HUES6 (cell line): Measurements from ENCODE around the gene CD22.

Experiments
- H3K27ac ChIP-seq: 2 replicates; pipeline ENCODE4 v1.7.0; 2013; ENCODE audit warnings: low read depth, mild to moderate bottlenecking, low read length, inconsistent platforms
- H3K27me3 ChIP-seq: 2 replicates; pipeline ENCODE4 v1.6.1; 2013; ENCODE audit warnings: low read length; ENCODE audit not compliant: control insufficient read depth, insufficient read depth
- H3K36me3 ChIP-seq: 2 replicates; pipeline ENCODE4 v1.6.1; 2013; ENCODE audit warnings: low read length; ENCODE audit not compliant: control insufficient read depth, insufficient read depth
- H3K4me1 ChIP-seq: 2 replicates; pipeline ENCODE4 v1.6.1; 2013; ENCODE audit warnings: low read length; ENCODE audit not compliant: control insufficient read depth, insufficient read depth
- H3K4me3 ChIP-seq: 2 replicates; pipeline ENCODE4 v1.5.1; 2013; ENCODE audit warnings: low read depth, low read length
- H3K9ac ChIP-seq: one replicate; pipeline ENCODE4 v1.6.1; 2013; ENCODE audit warnings: mild to moderate bottlenecking, low read length
- H3K9me3 ChIP-seq: 2 replicates; pipeline ENCODE4 v1.6.1; 2013; ENCODE audit warnings: low read depth, low read length; ENCODE audit not compliant: control insufficient read depth, insufficient read depth

CD22 gene

DNA sequence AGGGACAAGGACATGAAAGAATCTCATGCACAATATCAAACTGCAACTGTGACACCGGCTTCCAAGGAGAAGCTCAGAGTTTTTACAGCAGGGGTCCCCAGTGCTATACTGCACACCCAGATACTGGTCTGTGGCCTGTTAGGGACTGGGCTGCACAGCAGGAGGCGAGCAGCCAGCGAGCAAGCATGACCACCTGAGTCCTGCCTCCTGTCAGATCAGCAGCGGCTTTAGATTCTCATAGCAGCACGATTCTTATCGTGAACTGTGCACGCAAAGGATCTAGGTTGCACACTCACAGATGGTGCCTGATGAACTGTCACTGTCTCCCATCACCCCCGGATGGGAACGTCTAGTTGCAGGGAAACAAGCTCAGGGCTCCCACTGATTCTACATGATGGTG lies 13.1 kb upstream of the CD22 start:
- H3K4me1 ChIP-seq: peaks cover 3% of the 10 kb centered on the region; the same call in 1 of the 2 replicates
- no peaks in the 10 kb centered on the region for H3K9me3 ChIP-seq
- no peak overlapping the region for H3K9ac ChIP-seq

GRCh38 chr19:35316560-35316959 lies 12.4 kb upstream of the CD22 start:
- H3K27me3 ChIP-seq: no peaks in the 10 kb centered on the region
- no peak overlapping the region for H3K4me3 ChIP-seq
- H3K27ac ChIP-seq: no peak overlapping the region
- H3K9ac ChIP-seq: no peak overlapping the region
- no peaks in the 10 kb centered on the region for H3K9me3 ChIP-seq
- H3K4me1 ChIP-seq: peaks cover 3% of the 10 kb centered on the region; the same call in 1 of the 2 replicates
- H3K36me3 ChIP-seq: no peaks in the 10 kb centered on the region

More for the DNA sequence above, 13.1 kb upstream of the CD22 start:
- no peak overlapping the region for H3K4me3 ChIP-seq
- no peaks in the 10 kb centered on the region for H3K27me3 ChIP-seq
- H3K27ac ChIP-seq: no peak overlapping the region
- H3K36me3 ChIP-seq: no peaks in the 10 kb centered on the region

- Histone ChIP-seq H3K9ac (no peak overlapping the region), H3K4me1 (peaks cover 3% of the 10 kb centered on the region; the same call in 1 of the 2 replicates), H3K27me3 (no peaks in the 10 kb centered on the region), H3K9me3 (peaks cover 5% of the 10 kb centered on the region), H3K27ac (no peak overlapping the region), H3K36me3 (no peaks in the 10 kb centered on the region), H3K4me3 (no peak overlapping the region)
Observed at GRCh38 chr19:35317464-35318043, 11.4 kb upstream of the CD22 start.

GRCh38 chr19:35318679-35319448 lies 10.1 kb upstream of the CD22 start:
- H3K27me3 ChIP-seq: no peaks in the 10 kb centered on the region
- peaks cover 3% of the 10 kb centered on the region; the same call in 1 of the 2 replicates for H3K4me1 ChIP-seq
- H3K9me3 ChIP-seq: peaks cover 5% of the 10 kb centered on the region
- no peaks in the 10 kb centered on the region for H3K36me3 ChIP-seq
- no peak overlapping the region for H3K27ac ChIP-seq
- H3K9ac ChIP-seq: no peak overlapping the region
- no peak overlapping the region for H3K4me3 ChIP-seq

DNA sequence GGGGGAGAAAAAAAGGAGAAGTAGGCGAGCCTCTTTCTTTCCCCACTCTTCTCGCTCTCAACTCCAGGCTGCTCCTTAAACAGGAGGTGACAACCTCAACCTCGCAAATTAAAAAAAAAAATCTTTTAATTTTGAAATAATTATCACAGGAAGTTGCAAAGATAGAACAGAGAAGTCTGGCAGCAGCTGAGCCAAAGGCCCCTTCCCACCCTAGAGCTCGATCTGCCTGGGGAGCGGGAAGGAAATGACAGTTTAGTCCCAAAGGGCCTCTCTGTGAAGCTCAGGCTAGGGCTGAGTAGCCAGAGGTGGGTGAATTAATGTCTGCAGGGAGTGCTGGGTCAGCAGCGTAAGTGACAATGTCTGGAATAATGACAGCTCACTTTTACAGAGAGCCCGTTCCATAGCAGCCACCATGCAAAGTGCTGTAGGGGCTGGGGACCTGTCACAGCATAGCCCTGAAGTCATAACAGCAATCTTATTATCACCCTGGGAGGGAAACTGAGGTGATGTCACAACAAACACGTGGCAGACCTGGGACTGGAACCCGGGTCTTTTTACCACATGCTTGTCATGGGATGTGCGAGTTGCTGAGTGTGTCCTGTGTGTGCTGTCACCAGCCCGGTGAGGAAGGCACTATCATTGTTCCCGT lies 8.8 kb upstream of the CD22 start:
- Histone ChIP-seq H3K9ac (no peak overlapping the region), H3K27me3 (no peaks in the 10 kb centered on the region)

DNA sequence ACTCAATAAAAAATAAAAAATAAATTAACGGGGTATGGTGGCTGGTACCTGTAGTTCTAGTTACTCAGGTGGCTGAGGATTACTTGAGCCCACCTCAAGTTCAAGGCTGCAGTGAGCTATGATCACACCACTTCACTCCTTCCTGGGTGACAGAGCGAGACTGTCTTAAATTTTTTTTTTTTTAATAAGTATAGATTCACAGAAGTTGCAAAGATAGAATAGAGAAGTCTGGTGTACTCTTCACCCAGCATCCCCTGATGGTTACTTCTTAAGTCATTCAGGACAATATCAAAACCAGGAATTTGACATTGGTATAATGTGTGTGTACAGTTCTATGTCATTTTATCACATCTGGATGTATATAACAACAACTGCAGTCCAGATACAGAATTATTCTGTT lies 7.7 kb upstream of the CD22 start:
- no peaks in the 10 kb centered on the region for H3K27me3 ChIP-seq
- no peak overlapping the region for H3K9ac ChIP-seq
- H3K4me3 ChIP-seq: no peak overlapping the region
- peaks cover 5% of the 10 kb centered on the region for H3K9me3 ChIP-seq
- H3K27ac ChIP-seq: no peak overlapping the region
- H3K4me1 ChIP-seq: peaks cover 3% of the 10 kb centered on the region; the same call in 1 of the 2 replicates
- H3K36me3 ChIP-seq: no peaks in the 10 kb centered on the region

More for the DNA sequence above, 8.8 kb upstream of the CD22 start:
- Histone ChIP-seq H3K4me1 (peaks cover 3% of the 10 kb centered on the region; the same call in 1 of the 2 replicates), H3K4me3 (no peak overlapping the region), H3K9me3 (peaks cover 5% of the 10 kb centered on the region), H3K36me3 (no peaks in the 10 kb centered on the region), H3K27ac (no peak overlapping the region)

- H3K36me3 ChIP-seq: no peaks in the 10 kb centered on the region
- no peak overlapping the region for H3K4me3 ChIP-seq
- H3K27ac ChIP-seq: no peak overlapping the region
- H3K9me3 ChIP-seq: peaks cover 5% of the 10 kb centered on the region
- H3K4me1 ChIP-seq: peaks cover 3% of the 10 kb centered on the region; the same call in 1 of the 2 replicates
- H3K27me3 ChIP-seq: no peaks in the 10 kb centered on the region
- no peak overlapping the region for H3K9ac ChIP-seq
Observed at GRCh38 chr19:35322014-35322413, 7.0 kb upstream of the CD22 start.

GRCh38 chr19:35327642-35328041 lies 1.3 kb upstream of the CD22 start:
- no peaks in the 10 kb centered on the region for H3K27me3 ChIP-seq
- no peak overlapping the region for H3K27ac ChIP-seq
- H3K36me3 ChIP-seq: no peaks in the 10 kb centered on the region
- no peak overlapping the region for H3K4me3 ChIP-seq
- H3K9ac ChIP-seq: no peak overlapping the region
- H3K4me1 ChIP-seq: peaks cover 9% of the 10 kb centered on the region; the same call in 1 of the 2 replicates
- H3K9me3 ChIP-seq: no peaks in the 10 kb centered on the region

DNA sequence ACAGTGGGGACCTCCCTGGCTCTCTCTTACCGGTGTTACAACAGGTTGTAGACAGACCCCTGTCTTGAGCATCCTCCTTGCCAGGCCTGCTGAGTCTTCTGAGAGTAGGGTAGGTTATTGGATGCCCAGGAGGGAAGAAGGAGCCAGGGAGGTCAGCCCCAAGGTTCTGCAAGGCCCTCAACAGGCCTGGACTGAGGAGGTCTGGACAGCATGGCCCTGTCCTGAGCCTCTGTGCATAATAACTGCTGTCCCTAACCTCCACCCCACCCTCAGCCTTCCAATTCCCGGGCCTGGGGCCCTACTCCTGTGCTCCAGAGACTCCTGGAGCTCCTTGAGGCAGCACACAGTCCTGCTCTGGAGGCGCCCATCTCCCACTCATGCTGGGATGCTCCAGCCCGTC lies 336 bp downstream of the CD22 start:
- peaks cover 9% of the 10 kb centered on the region; the same call in 1 of the 2 replicates for H3K4me1 ChIP-seq
- H3K27me3 ChIP-seq: no peaks in the 10 kb centered on the region
- H3K36me3 ChIP-seq: no peaks in the 10 kb centered on the region
- no peak overlapping the region for H3K4me3 ChIP-seq
- H3K27ac ChIP-seq: no peak overlapping the region
- H3K9ac ChIP-seq: no peak overlapping the region
- H3K9me3 ChIP-seq: no peaks in the 10 kb centered on the region

DNA sequence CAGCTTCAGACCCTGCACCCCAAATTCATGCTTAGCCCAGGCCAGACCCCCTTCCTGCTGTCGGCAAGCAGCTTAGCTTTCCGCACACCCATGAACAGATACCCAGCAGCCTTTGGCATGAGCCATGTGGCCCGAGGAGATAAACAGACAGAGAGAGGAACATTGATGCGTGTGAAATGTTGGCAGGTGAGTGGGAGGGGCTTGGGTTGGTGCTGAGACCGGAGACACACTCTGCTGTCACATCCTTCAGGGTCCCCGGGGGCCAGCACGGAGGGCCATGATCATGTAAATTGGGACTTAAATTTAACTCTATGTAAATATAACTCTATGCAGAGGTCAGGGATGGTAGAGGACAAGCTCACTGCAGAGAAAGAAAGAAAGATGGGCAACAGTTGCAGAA lies 1.5 kb downstream of the CD22 start:
- H3K9ac ChIP-seq: no peak overlapping the region
- no peaks in the 10 kb centered on the region for H3K36me3 ChIP-seq

More for the DNA sequence above, 1.5 kb downstream of the CD22 start:
- H3K27ac ChIP-seq: no peak overlapping the region
- H3K4me1 ChIP-seq: peaks cover 9% of the 10 kb centered on the region; the same call in 1 of the 2 replicates
- H3K4me3 ChIP-seq: no peak overlapping the region
- no peaks in the 10 kb centered on the region for H3K9me3 ChIP-seq
- H3K27me3 ChIP-seq: no peaks in the 10 kb centered on the region
